Tibial nerve (tissue), 4 donors: ENCODE data around the gene SPOCK1. TPM values are rescaled to one million over a fixed set of nuclear protein-coding genes. Genes with fewer than 3 reads are reported as not detected.

Experiments used
- DNase-seq, 2 donors: peaks; one replicate each; pipeline ENCODE4 v3.0.0-alpha.2; 2019; ENCODE audit warnings: low spot score in 2 of 2
- H3K27ac ChIP-seq, 4 donors: fragments of 200-600 bp; sonication (generic) in 3 of 4; one replicate each; pipeline ENCODE4 v1.5.1; 2017 to 2019; ENCODE audit warnings: mild to moderate bottlenecking in 1 of 4
- H3K27me3 ChIP-seq, 2 donors: fragments of 200-600 bp; sonication (generic) in 1 of 2; one replicate each; pipeline versions ENCODE4 v1.5.1 to v1.6.0; 2017 to 2019
- H3K36me3 ChIP-seq, 3 donors: fragments of 200-600 bp; sonication (generic); one replicate each; pipeline ENCODE4 v1.5.1; 2018 to 2019
- H3K4me1 ChIP-seq, 4 donors: fragments of 200-600 bp; sonication (generic) in 3 of 4; one replicate each; pipeline ENCODE4 v1.5.1; 2017 to 2019
- H3K4me3 ChIP-seq, 4 donors: fragments of 200-600 bp; sonication (generic) in 3 of 4; one replicate each; pipeline ENCODE4 v1.5.1; 2017 to 2019; ENCODE audit warnings: mild to moderate bottlenecking in 1 of 4, moderate library complexity in 1 of 4
- H3K9me3 ChIP-seq, 4 donors: fragments of 200-600 bp; sonication (generic) in 3 of 4; one replicate each; pipeline ENCODE4 v1.5.1; 2017 to 2019
- CTCF ChIP-seq, 5 experiments: fragments of 200-600 bp in 3 of 5; fragments of 450-650 bp in 2 of 5; sonication (generic) in 3 of 5; IDR thresholded peaks; one replicate each; pipeline ENCODE4 v1.5.1; 2016 to 2019; ENCODE audit warnings: antibody characterized with exemption in 5 of 5, mild to moderate bottlenecking in 3 of 5, moderate library complexity in 2 of 5
- EP300 ChIP-seq, 2 donors: sonication (generic); formaldehyde crosslinking; IDR thresholded peaks; one replicate each; pipeline ENCODE4 v1.6.1; 2017; ENCODE audit warnings: antibody characterized with exemption in 2 of 2, mild to moderate bottlenecking in 1 of 2
- POLR2A ChIP-seq, 2 donors: fragments of 450-650 bp; IDR thresholded peaks; one replicate each; pipeline ENCODE4 v1.6.1; 2017; ENCODE audit warnings: antibody characterized with exemption in 2 of 2, mild to moderate bottlenecking in 2 of 2, moderate library complexity in 2 of 2
- WGBS, 2 donors: methylation state at CpG; one replicate each; pipeline ENCODE4 v1.1.5; 2018; 5-methylcytosine and 5-hydroxymethylcytosine counted together
- total RNA-seq, 4 donors: library from RNA; depleted of rRNA; stranded (reverse); fragments of >200 nt; gene quantifications; one replicate each; pipeline ENCODE4 v1.1.0, GENCODE V29; 2016

The SPOCK1 gene
- total RNA-seq, 4 donors from 2014 or later, result 39.8 to 119 (median 73.1) TPM

GRCh38 chr5:137070521-137070920 lies 428.6 kb downstream of the SPOCK1 start:
- WGBS, 2 donors, result 59 to 85% methylated on average over 2 of the region's 2 CpGs
- Histone ChIP-seq H3K9me3 (no peaks in the 10 kb centered on the region), H3K4me1 (peaks cover 0 to 14% (median 0%) of the 10 kb centered on the region in 4 donors), H3K36me3 (no peaks in the 10 kb centered on the region), H3K27me3 (no peaks in the 10 kb centered on the region), H3K27ac (no peak overlapping the region), H3K4me3 (no peak overlapping the region)
- no peak for TF ChIP-seq POLR2A (IDR thresholded peaks at IDR 0.05)
- TF ChIP-seq CTCF (IDR thresholded peaks at IDR 0.05), result no peak
- DNase-seq, result no peak

GRCh38 chr5:137069358-137069757 lies 429.8 kb downstream of the SPOCK1 start:
- H3K4me1 ChIP-seq, result peaks cover 0 to 14% (median 0%) of the 10 kb centered on the region in 4 donors
- H3K9me3 ChIP-seq, result no peaks in the 10 kb centered on the region
- no peak overlapping the region for H3K27ac ChIP-seq
- no peak for DNase-seq
- no peaks in the 10 kb centered on the region for H3K36me3 ChIP-seq
- H3K4me3 ChIP-seq, result no peak overlapping the region
- TF ChIP-seq CTCF (IDR thresholded peaks at IDR 0.05), result no peak
- no peak for TF ChIP-seq EP300 (IDR thresholded peaks at IDR 0.05)
- TF ChIP-seq POLR2A (IDR thresholded peaks at IDR 0.05), result no peak
- 82 to 84% methylated on average over 12 of the region's 12 CpGs for WGBS, 2 donors
- no peaks in the 10 kb centered on the region for H3K27me3 ChIP-seq

- TF ChIP-seq EP300 (IDR thresholded peaks at IDR 0.05), result no peak
- no peak for TF ChIP-seq CTCF (IDR thresholded peaks at IDR 0.05)
- no peak for TF ChIP-seq POLR2A (IDR thresholded peaks at IDR 0.05)
- no peak overlapping the region for H3K27ac ChIP-seq
- H3K4me1 ChIP-seq, result no peaks in the 10 kb centered on the region
- no peaks in the 10 kb centered on the region for H3K9me3 ChIP-seq
- no peak for DNase-seq
- H3K36me3 ChIP-seq, result no peaks in the 10 kb centered on the region
- no peak overlapping the region for H3K4me3 ChIP-seq
- WGBS, 2 donors, result 52 to 57% methylated on average over 4 of the region's 4 CpGs
- no peaks in the 10 kb centered on the region for H3K27me3 ChIP-seq
Measured at GRCh38 chr5:137061382-137061781, 437.7 kb downstream of the SPOCK1 start.

- Histone ChIP-seq H3K36me3 (no peaks in the 10 kb centered on the region), H3K9me3 (no peaks in the 10 kb centered on the region), H3K4me1 (peaks cover 0 to 11% (median 0%) of the 10 kb centered on the region in 4 donors), H3K27me3 (no peaks in the 10 kb centered on the region), H3K4me3 (no peak overlapping the region), H3K27ac (no peak overlapping the region)
- no peak for TF ChIP-seq CTCF (IDR thresholded peaks at IDR 0.05)
- TF ChIP-seq EP300 (IDR thresholded peaks at IDR 0.05), result no peak
- TF ChIP-seq POLR2A (IDR thresholded peaks at IDR 0.05), result no peak
- no peak for DNase-seq
- 85 to 86% methylated on average over 4 of the region's 4 CpGs for WGBS, 2 donors
Measured at GRCh38 chr5:137058089-137058488, 441.0 kb downstream of the SPOCK1 start.

GRCh38 chr5:137056676-137057075 lies 442.4 kb downstream of the SPOCK1 start:
- no peaks in the 10 kb centered on the region for H3K36me3 ChIP-seq
- DNase-seq, result no peak
- H3K4me1 ChIP-seq, result peaks cover 0 to 11% (median 0%) of the 10 kb centered on the region in 4 donors
- H3K4me3 ChIP-seq, result no peak overlapping the region
- WGBS, 2 donors, result 95 to 98% methylated on average over 2 of the region's 2 CpGs
- no peaks in the 10 kb centered on the region for H3K9me3 ChIP-seq
- TF ChIP-seq CTCF (IDR thresholded peaks at IDR 0.05), result no peak
- no peak for TF ChIP-seq EP300 (IDR thresholded peaks at IDR 0.05)
- no peak for TF ChIP-seq POLR2A (IDR thresholded peaks at IDR 0.05)
- no peaks in the 10 kb centered on the region for H3K27me3 ChIP-seq
- H3K27ac ChIP-seq, result no peak overlapping the region
